Measurements from ENCODE around the gene SRP72. TPM values are rescaled to one million over a fixed set of nuclear protein-coding genes. Genes with fewer than 3 reads are reported as not detected.

The SRP72 gene
- total RNA-seq, 1 donor from 2014 or later: 156 TPM

DNA sequence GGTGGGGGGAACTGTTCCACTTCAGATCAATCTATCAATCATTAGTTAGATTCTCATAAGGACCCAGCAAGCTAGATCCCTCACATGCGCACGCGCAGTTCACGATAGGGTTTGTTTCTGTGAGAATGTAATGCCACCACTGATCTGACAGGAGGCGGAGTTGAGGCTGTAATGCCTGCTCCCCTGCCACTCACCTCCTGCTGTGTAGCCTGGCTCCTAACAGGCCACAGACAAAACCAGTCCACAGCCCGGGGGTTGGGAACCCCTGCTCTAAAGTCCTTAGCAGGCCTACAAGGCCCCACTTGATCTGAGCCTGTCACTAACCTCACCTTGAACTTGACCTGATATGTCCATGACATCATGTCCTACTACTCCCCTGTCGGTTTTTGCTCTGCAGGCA lies 68.5 kb downstream of the SRP72 start:
- intact Hi-C loops (cut with micrococcal nuclease): loop anchor here (10.0 kb wide), 1 partner anchor 369 kb away; the partner anchor contains the start of gene REST

DNA sequence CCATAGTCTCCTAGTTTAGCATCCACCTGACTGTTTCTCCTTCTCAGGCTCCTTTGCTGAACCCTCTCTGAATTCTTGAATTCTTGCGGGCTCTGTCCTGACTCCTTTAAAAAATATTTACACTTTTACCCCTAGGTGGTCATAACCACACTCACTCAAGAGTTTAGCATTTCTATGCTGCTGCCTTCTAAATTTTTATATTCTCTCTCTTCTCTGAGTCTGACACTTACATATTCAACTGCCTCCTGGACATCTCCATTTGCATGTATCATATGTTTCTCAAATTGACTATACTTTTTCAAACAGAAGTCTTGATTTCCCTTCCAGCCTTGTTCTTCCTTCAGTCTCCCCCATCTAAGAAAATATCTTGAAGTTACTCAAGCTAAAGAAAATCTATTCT lies 69.7 kb downstream of the SRP72 start:
- intact Hi-C loops (cut with micrococcal nuclease): loop anchor here (10.0 kb wide), 1 partner anchor 368 kb away; the partner anchor contains the start of gene REST

DNA sequence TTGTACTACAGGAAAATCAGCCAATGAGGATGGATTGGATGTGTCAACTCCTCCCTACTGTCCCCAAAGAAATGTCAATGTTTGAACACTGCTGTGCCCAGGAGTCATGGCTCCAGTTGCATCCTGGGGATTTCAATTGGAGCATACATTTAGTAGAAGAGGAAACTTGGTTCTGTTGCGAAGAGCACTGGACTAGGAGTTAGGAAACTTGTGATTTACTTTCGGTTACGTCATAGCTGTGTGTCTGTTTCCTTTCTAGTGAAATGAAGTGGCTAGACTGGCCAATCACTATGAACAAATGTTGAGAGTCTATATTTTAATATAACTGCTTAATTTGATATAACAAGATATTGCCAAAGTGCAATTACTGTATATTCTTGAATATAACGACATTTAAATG lies 73.4 kb downstream of the SRP72 start:
- intact Hi-C loops (cut with micrococcal nuclease): loop anchor here (5.0 to 10.0 kb wide), 4 partner anchors 34 to 594 kb away; partner anchors contain the start of genes ARL9, CEP135, NOA1 and POLR2B

DNA sequence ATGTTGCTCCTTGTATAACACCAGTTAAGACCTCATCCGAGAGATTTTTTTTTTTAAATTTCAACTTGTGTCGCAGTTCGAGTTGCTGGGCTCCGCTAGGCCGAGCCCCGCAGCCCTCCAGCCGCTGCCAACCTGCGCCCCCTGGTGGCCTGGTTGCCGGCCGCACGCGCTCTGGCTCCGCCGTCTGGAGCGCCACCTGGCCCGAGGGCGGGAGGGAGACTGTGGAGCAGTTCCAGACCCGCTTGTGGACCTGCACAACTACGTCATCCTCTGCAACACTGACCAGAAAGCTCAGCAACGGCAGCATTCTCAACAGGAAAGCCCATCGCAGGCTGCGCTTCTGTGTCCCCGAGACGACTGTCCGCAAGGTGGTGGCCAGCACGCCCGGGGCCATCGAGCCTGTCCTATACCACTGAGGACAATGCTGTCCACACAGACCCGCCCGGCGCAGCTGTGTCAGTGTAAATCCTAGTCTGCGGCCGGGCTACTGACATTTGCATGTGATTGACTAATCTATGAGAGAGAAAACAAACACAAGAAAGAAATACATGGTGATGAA lies 77.2 kb downstream of the SRP72 start:
- intact Hi-C loops (cut with micrococcal nuclease): loop anchor here (1.0 to 10.0 kb wide), 8 partner anchors 14 to 597 kb away; partner anchors contain the start of genes ARL9, CEP135, NOA1 and POLR2B

DNA sequence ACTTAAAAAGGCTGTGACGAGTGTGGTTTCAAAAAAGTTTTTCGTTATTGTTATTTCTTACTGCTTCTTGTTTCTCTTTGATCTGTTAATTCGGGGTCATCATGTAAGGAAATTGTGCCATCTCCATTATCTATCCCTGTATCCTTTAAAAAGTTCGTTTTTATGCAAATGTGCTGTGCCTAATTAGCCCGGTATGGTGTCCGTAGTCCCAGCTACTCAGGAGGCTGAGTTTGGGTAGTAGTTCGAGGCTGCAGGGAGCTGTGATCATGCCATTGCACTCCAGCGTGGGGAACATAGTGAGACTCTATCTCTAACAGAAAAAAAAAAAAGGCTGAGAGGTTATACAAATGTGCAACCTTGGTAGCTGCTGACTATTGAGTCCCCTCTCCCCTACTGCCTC lies 83.2 kb downstream of the SRP72 start:
- intact Hi-C loops (cut with micrococcal nuclease): no loop called here

DNA sequence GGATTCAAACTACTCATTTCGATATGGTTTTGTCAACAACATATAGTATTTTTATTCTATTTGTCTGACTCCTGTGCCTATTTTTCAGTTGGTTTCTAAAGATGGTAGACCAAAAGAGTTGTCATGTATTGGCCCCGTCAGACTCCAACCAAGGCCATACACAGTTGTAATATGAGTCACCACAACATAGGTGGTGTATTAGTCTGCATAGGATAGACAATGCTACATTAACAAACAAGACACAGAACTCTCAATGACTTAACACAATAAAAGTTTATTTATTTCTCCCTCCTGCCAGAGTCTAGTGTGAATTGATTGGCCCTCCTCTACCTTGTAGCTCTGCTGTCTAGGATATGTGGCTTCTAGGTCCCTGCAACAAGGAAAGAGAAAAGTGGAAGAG lies 84.1 kb downstream of the SRP72 start:
- intact Hi-C loops (cut with micrococcal nuclease): no loop called here

DNA sequence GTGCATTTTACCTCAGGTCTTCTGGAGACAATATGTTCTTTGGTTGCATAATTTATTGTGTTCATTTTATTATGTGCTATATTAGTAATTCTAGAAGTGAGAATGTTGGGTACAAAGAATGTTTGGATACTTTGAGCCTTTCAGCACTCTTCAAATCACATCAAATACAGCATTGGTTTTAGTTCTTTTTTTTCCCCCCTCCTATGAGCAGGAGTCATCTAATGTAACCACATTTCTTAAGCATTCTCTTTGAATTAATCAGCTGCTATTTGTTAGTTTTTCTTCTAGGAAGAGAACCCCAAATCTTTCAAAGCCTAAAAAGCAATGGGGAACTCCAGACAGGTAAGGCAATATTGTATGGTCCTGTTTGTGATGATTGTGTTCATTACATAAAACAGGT lies 84.9 kb downstream of the SRP72 start:
- intact Hi-C loops (cut with micrococcal nuclease): no loop called here

Other genes starting within 250 kb of the SRP72 start
- gene AASDH, start 80.1 kb upstream of the SRP72 start, total RNA-seq: 9.4 and 12.2 TPM in 2 replicates
- gene PPAT, start 32.0 kb upstream of the SRP72 start, total RNA-seq: 32.9 and 38.5 TPM in 2 replicates
- 188 and 190 TPM in 2 replicates for gene PAICS, start 31.4 kb upstream of the SRP72 start, total RNA-seq
- 0.14 TPM in 1 of 2 replicates, not detected in the other for gene ARL9, start 38.2 kb downstream of the SRP72 start, total RNA-seq
- 36.8 and 36.9 TPM in 2 replicates for gene HOPX, start 213.7 kb downstream of the SRP72 start, total RNA-seq